Skeletal muscle cell (primary cell): Measurements from ENCODE around the gene SORCS2.

Source experiments
- DNase-seq: peaks from one replicate; pipeline ENCODE4 v3.0.0-alpha.2; 2010; ENCODE audit warnings: low read depth
- H3K4me3 ChIP-seq: 2 replicates; pipeline ENCODE4 v1.5.1; 2011; ENCODE audit warnings: low read depth, mild to moderate bottlenecking, control low read depth, low read length, moderate library complexity

The SORCS2 gene

DNA sequence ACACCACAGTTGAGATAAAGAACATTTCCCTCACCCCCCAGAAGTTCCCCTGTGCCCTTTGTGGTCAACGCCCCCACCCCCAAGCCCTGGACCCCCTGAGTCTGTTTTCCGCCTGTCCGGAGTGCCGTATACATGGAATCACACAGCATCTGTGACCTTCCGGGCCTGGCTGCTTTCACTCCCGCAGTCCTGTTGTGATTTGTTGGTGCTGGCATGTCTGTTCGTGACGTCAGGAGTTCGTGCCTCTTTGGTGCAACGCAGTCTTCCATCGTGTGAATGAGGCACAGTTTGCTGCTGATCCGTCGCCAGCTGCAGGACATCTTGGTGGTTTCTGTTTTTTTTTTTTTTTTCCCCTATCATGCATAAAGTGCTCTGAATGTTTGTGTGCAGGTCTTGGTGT, 180.3 kb downstream of the SORCS2 start:
- H3K4me3 ChIP-seq, result no peak overlapping the region
- DNase-seq, result no peak

DNA sequence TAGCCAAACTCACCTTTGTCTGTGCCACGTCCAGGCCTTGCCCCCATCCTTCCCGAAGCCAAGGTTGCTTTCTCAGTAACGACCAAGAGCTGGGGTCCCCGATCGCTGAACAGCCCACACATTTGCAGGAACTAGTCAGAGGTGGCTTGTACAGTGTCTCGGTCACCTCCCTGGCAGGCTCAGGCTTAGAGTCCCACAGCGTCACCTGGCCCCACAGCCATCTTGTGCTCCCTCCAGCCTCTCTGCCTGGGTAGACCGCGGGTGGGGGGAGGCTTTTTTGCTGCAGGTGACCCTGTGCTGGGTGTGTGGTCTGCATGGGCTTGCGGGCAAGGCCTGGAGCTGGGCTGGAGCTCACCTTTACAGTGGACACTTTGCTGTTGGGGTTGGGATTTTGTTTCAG, 182.2 kb downstream of the SORCS2 start:
- no peak overlapping the region for H3K4me3 ChIP-seq
- DNase-seq, result no peak

DNA sequence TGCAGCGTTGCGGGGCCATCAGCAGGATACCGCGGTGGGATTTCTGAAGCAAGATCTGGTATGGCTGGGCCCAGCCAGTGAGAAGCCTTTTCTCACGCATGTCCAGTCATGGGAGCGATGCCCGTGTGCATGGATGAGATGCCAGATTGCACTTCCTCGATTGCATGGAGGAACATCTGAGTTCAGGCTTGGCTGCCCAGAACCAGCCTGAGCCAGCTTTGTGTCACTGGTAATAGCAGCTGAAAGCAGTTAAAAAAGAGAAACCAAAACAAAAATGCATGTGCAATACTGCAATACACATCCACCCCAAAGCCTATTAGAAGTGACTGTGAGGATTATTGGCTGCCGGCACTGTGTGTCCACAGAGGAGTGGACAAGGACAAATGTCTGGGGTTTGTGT, 183.1 kb downstream of the SORCS2 start:
- H3K4me3 ChIP-seq, result no peak overlapping the region
- no peak for DNase-seq

DNA sequence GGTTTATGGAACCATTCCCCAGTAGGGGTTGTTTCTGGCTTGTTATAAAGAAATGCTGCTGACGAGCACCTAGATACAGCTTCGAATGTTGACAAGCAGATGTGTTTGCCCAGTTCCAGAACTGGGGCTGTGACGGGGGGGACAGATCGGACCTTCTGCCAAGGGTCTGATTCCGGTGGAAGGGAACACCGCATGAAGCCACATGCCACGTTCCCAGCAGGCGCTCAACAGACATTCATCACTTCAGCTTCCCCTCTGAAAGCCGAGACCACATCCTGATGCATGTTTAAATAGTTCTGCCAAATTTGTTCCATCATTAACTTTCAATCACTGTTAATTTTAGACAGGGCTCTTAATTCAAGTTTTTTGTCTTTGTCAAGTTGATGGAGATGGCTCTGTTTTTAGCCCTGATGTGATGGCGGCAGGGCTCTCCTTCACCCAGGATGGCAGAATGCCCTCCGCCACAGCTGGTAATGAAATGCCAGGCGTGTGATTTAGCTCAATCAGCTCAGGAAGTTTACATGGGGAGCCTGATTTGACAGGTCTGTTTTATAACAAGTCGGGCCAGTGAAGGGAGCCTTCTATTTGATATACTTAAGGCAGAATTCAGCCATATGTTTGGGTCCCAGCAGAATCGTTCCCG, 185.0 kb downstream of the SORCS2 start:
- no peak for DNase-seq
- H3K4me3 ChIP-seq, result no peak overlapping the region

DNA sequence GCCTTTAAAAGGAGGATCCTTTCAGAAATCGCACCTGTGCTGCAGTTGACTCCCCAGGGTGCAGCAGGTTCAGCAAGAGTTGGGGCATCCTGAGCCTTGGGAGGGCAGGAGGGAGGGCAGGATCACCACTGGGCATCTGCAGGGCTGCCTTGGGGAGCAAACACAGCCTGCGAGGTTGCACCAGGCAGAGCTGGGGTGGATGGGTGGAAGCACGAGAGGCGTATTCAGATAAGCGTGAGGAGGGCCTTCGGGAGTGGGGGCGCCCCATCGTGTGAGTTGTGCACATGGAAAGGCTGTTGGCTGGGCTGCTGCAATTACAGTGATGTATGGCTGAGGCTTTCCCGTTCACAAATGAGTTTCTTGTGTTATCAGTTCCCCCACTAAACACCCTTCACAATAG, 186.8 kb downstream of the SORCS2 start:
- no peak for DNase-seq
- no peak overlapping the region for H3K4me3 ChIP-seq

DNA sequence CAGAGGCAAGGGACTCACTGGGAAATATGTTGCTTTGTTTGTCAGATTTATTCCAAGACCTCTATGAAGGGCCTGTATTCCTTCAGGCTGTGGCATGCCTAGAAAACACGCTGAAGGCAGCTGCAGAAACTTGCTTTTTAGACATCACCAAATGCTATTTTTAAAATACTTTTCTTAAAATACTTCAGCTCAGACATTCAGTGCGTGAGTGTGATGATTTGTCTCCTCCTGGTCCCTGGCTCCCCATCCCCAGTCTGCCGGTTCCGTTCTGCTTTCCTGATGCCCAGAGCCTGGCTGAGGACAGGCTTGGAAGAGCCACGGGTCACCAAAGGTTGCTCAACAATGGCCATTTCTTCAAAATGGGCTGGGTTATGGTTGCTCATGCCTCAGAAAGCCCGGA, 187.4 kb downstream of the SORCS2 start:
- DNase-seq, result no peak

DNA sequence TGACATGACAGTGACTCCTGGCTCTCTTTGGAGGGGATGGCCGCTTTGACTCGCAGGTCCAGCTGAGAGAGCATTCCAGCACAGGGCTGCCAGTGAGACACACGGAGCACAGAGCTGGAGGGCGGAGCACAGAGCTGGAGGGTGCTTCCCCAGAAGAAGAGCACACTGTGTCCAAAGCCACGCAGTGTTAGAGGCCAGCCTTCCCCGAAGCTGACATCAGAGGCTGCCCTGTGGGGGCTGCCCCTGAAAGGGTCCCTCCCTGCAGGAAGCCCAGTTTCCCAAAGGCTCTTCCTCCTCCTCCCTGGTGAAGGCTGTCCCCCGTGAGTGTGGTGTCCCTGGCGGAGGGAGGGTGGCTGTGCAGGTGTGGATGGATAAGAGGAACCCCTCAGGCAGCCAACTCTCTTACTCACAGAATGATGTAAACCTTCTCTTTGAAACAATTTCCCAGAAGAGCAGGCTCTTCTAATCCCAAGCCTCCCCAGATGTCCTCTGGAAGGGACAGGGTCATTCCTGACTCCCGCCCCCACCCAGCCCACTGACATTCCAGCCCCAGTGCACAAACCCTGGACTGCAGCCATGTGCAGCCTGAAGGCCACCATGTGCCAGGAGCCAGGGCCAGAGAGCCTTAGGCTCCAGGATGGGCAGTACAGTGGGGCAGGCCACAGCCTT, 189.0 kb downstream of the SORCS2 start:
- H3K4me3 ChIP-seq, result no peak overlapping the region
- DNase-seq, result no peak

More for the DNA sequence above, 187.4 kb downstream of the SORCS2 start:
- no peak overlapping the region for H3K4me3 ChIP-seq

DNA sequence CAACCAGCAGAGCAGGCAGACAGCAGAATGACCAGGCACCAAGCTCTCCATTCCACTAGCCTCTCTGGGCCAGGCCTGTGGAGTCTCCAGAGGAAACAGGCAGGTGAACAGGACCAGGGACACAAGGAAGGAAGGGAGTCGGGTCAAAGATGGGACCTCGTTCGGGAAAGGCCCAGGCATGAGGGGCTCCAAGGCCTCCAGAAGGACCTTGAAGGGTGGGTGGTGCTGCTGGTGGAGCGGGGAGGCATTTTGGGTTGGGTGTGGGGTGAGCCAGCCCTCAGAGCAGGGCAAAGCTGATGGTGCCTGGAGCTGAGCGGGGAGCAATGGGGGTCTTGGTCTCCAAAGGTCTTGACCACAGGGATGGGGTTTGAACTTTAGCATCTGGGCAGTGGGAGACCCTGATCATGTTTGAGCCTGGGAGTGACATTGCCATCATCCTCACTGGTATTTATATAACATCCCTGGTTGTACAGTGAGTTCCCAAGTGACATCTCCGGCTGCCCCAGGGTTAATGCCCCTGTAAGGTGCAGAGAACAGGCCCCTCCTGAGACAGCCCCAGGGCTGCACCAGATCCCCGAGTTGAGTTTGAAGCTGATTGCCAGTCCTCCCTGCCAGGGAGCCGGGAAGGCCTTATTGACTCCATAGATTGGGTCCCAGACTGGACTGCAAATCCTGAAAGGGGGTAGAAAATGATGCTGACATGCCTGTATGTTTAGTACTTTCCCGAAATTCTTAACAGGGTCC, 189.7 kb downstream of the SORCS2 start:
- H3K4me3 ChIP-seq, result no peak overlapping the region
- no peak for DNase-seq

DNA sequence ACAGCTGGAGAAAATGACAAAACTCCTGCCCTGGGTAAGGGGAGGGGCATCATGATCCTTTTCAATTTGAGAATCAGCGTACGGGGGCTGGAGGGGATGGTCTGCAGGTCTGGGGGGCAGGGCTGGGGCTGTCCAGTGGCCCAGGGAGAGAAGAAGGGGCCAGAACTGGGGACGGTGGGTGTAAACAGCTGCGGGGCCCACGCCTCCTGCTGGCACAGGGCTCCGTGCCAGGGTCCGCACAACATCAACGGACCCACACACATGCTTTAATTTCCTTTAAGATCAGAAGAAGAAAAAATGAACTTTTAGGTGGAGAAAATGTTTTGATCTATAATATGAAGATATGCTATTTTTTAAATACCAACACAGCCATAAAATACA, 190.3 kb downstream of the SORCS2 start:
- DNase-seq, result no peak

DNA sequence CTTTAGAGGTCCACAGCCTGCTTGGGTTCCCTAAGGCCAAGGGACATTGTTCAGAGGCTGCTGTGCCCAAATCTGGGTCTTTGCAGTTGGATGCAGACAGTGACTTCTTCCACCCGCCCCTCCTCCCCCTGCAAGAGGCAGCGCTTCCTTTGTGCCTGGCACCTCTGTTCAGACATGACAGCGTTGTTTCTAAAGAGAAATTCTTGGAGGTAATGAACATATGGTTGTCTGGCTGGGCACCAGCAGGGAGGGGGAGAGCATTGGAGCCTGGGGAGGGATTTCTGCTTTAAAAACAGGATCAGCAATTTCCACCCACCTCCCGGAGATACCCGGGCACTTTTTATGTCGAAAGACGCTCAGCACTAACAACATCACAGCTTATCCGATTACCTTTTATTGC, 190.9 kb downstream of the SORCS2 start:
- H3K4me3 ChIP-seq, result no peak overlapping the region
- DNase-seq, result no peak

More for the DNA sequence above, 190.3 kb downstream of the SORCS2 start:
- H3K4me3 ChIP-seq, result no peak overlapping the region

DNA sequence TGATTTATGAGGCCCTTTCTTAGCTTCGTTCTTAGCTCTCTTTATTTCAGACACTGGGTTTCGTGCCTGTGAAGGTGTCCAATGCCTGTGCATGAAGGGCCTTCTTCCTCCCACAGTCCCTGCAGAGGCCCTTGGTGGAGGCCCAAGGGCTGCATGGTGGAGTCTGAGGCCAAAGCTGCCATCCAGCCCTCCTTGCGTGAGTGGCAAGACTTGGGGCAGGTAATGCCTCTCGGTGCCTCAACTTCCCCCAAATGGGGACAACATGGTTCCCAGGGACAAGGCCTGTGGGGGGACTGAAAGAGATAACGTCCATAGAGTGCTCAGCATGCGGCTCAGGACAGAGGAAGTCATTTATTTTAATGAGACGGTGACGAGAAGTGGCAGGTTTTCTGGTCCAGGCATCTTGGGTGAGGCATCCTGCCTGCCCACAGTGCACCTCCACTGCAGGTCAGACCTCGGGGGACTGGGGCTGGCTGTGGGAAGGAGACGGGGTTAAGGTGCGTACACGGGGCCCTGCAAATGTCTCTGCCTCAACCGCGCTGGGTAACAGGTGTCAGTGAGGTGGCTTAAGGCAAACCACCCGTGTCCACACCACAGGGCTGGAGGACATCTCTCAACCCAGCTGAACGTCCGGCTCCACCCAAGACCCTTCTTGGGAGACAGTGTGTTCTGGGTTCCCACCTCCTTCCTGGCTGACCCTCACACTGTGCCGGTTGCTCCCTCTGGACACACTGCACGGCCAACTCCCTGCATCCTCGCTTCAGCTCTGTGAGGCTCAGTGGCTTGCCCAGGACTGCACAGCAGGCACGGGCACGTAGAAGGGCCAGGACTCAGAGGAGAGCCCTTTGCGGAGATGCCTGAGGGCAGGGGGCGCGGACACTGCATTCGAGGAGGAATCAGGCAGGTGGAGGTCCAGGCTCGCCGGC, 191.9 kb downstream of the SORCS2 start:
- no peak for DNase-seq
- no peak overlapping the region for H3K4me3 ChIP-seq

DNA sequence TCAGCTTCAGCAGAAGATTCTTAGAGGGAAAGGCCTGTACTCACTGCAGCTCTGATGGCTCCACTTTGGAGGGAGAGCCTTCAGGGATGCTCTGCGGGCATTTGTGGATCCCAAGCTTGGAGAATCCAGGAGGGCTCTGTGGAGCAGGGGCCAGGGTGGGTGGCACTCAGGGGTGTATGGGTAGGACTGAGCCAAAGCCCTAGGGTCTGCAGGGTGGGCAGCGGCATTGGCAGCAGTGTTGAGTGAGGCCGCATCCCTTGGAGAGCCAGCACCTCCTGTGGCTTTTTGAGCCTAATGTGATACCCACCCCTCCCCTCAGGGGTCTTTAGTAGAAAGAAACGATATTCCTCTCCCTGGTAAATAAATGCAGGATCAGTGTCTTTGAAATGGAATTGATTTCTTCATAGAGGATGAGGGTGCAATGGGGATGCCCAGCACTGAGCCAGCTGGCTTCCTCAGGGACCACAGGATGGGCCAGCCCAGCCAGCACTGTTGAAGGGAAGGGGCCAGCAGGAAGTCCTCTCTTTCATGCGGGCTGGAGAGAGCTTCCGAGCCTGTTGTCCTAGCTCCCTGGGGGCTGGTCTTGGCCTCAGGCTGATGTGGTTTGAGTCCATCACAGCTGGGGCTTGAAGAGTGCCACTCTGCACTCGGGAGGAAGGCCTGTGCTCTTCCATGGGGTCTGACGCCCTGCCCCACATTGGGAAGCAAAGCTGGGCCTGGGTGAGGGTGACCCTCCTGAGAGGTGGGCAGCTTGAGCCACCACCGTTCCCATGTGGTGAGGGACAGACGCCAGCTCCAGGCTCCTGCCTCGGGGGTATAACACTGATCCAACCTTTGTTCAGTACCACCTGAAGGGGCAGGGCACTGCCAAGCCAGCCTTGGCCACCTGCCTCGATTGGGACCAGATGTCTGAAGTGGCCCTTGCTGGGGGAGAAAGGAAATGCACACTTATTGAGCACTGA, 192.9 kb downstream of the SORCS2 start:
- H3K4me3 ChIP-seq, result no peak overlapping the region
- no peak for DNase-seq

DNA sequence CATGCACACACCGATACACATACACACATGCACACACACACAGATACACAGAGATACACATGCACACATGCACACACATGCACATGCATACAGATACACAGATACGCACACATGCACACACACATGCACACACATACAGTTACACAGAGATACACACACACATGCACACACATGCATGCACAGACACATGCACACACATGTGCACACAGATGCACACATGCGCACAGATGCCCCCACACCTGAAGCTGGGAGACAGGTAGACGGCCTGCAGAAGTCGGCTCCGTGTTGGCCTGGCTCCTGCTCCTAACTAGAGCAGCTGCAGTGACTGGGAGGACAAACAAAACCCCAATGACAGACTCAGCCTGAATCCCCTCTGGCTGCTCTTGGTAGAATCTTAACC, 195.6 kb downstream of the SORCS2 start:
- no peak for DNase-seq
- no peak overlapping the region for H3K4me3 ChIP-seq

DNA sequence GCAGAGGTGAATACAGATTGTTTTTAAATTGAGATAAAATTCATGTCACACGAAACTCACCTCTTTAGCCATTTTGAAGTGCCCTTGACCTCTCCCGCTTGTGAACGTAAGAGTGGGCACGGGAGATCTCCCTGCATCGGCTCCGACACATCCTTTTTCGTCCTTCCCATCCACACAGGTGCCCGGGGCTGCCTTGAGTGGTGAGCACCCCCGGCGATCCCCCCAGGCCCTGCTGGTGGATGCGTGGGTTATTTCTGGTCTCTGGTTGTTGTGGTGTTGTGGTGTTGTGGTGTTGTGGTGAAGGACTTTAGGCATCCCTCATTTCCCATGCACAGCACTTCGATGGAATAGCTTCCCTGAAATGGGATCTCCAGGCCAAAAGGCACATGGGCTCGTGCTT, 196.3 kb downstream of the SORCS2 start:
- DNase-seq, result no peak
- H3K4me3 ChIP-seq, result no peak overlapping the region

DNA sequence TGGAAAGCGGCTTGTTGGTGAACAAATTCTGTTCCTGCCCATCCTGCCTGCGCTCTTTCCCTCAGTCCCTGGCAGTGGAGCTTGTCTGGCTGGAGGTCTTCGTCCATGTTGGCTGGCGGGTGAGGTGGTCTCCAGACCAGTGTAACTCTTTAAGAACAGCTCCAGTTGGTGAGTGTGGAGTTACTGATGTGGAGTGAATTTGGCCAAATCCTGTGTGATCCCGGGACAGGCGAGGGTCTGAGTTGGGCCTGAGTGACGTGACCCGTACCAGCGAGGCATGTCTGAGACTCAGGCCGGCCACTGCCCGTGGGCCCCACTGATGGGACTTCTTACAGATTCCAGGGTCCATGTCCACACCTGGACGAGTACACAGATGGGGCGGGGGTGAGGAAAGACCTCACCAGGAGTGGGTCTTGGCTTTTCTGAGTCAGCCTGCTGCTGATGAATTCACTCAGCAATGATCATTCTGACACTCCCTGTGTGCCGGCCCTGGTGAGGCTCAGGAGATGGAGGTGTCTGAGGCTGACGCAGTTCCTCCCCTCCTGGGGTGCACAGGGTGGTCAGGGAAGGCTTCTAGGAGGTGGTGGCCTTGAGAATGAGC, 196.9 kb downstream of the SORCS2 start:
- DNase-seq, result no peak
- no peak overlapping the region for H3K4me3 ChIP-seq

DNA sequence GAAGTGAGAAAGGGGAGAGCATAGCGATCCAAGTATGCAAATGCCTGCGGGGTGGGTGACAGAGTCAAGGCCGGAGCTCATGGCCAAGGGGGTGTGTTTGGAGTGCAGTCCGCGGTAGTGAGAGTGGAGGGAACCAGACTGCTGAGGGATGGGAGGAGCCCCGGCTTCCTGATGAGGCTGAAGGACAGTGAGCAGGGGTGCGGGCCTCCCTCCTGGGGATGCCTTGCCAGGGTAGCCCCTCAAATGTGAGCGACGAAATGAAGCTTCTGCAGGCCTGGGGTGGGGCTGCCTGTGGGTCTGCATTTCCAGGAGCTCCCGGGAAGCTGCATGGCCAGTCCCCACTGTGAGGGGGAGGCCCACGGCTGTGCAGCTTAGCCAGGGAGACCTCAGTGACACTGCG, 197.4 kb downstream of the SORCS2 start:
- no peak overlapping the region for H3K4me3 ChIP-seq
- no peak for DNase-seq

DNA sequence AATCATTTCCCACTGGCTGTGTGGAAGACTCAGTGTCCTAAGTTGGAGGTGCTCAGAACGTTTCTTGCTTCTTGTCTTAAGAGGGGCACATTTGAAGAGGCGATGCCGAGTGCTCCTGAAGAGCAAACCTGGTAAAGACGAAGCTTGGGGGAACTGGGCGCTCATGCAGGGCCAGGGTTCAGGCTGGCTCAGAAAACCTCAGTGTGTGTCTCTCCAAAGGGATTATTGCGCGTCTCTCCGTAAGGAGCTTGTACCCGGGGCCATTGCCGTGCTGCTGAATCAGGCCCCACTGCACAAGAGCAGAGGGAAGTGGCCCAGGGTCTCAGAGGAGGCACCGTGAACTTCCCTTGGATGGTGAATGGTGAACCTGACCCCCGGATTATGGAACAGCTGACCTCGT, 198.0 kb downstream of the SORCS2 start:
- H3K4me3 ChIP-seq, result no peak overlapping the region
- no peak for DNase-seq

DNA sequence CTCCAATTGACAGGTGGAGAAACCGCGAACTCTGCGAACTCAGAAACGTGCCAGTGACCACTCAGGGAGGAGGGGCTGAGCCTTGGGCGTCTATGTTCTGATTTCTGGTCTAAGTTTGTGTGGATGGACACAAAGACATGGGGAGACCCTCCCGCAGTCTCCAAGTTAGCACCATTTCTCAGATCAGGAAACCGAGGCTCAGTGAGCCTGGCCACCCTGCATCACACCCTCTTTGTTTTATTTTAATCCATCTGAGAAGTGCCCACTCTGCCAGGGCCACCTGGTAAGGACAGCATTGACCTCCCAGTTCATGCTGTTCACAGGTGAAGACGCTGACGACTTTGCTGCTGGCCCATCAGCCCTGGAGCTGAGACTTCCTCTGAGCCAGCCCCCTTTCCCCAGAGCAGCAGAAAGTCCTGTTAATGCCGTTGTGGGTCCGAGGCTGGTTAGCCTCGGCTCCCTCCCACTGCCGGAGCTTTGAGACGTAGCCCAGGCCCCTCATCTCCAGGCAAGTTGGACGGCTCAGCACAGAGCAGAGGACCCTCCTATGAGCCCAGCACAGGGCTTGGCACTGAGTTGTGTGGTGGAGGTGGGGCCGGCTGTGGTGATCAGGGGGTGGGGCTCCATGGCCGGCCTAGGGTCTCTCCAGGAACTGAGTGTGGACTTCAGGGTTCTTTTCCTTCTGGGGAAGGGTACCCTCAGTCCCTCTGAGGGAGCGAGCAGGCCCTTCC, 198.7 kb downstream of the SORCS2 start:
- H3K4me3 ChIP-seq, result no peak overlapping the region
- DNase-seq, result no peak
